ENCODE results near the gene TMUB2. TPM values are rescaled to one million over a fixed set of nuclear protein-coding genes. Genes with fewer than 3 reads are reported as not detected.

TMUB2 gene
- total and polyA plus RNA-seq, 2 of the 13 experiments (the other 11 are each of a cell fraction or from before 2014, with no cell fraction given): 26.9 to 50.8 TPM

DNA sequence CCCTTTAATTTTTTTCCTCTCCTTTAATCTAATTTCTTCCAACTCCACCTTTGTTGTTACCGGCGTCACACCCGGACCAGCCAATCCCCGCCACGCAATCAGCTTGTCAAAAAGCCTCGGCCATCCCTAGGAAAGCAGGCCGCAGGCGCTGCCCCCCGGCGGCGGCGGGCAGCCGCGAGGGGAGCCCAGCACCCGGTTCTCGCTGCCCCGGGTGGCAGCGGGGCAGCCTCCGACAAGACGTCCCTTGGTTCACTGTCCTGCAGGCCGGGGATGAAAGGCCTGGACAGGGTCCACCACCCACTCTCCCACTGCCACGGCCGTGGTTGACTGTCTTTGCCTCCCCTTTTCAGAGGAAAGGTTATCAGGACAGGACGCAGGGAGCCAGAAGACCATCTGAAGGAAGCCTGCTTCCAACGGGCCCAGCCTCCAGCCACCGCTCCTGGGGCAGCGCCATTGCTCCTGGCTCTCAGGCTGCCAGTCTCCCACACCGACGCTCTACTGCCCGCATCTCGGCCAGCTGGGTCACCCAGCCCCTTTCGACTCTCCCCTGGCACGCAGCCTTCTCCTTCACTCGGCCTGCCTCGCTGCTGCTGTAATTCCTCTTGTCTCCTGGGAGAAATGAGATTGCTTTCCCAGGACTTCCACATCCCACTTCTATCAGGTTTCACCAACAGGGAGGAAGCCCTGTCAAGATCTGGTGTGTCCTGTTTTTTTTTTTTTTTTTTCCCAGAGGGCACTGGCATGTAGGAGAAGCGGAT lies 35.5 kb downstream of the TMUB2 start (continued):
- peak; percentile 43 for TF ChIP-seq IKZF4 (CRISPR knock-in tag; IDR thresholded peaks at IDR 0.05; ENCODE audit: borderline replicate concordance, low read depth, not compliant biosample characterization)
- TF ChIP-seq ZNF558 (CRISPR knock-in tag; IDR thresholded peaks at IDR 0.05; ENCODE audit: borderline replicate concordance): no peak
- no peak for TF ChIP-seq ATF7-NPFF (CRISPR knock-in tag; IDR thresholded peaks at IDR 0.05; ENCODE audit: low read depth)
- TF ChIP-seq PRPF4 (IDR thresholded peaks at IDR 0.05; ENCODE audit: low read depth, low read length, poor library complexity, severe bottlenecking): no peak
- no peak for TF ChIP-seq ZNF318 (CRISPR knock-in tag; IDR thresholded peaks at IDR 0.05)
- TF ChIP-seq RBFOX2 (IDR thresholded peaks at IDR 0.05; ENCODE audit: low read depth, low read length): peak; percentile 65
- no peak for TF ChIP-seq ZNF382 (CRISPR knock-in tag; IDR thresholded peaks at IDR 0.05; ENCODE audit: borderline replicate concordance)
- no peak for TF ChIP-seq CHD2 (IDR thresholded peaks at IDR 0.05; ENCODE audit: low read depth, low read length)
- no peak for TF ChIP-seq PLRG1 (conservative IDR thresholded peaks at IDR 0.05)
- no peak for TF ChIP-seq PRMT3 (CRISPR knock-in tag; IDR thresholded peaks at IDR 0.05; ENCODE audit: borderline replicate concordance, low read depth)
- no peak for TF ChIP-seq XBP1 (CRISPR knock-in tag; IDR thresholded peaks at IDR 0.05)
- TF ChIP-seq RFXANK (CRISPR knock-in tag; IDR thresholded peaks at IDR 0.05): no peak
- no peak for TF ChIP-seq NFKBIZ (CRISPR knock-in tag; IDR thresholded peaks at IDR 0.05)
- TF ChIP-seq CCDC6 (CRISPR knock-in tag; IDR thresholded peaks at IDR 0.05): no peak
- peak; percentile 78; the same call in 1 of the 2 replicates for TF ChIP-seq NFKB2 (CRISPR knock-in tag; IDR thresholded peaks at IDR 0.05; ENCODE audit: borderline replicate concordance)
- no peak for TF ChIP-seq DNMT1 (CRISPR knock-in tag; IDR thresholded peaks at IDR 0.05)
- no peak for TF ChIP-seq MTF1 (CRISPR knock-in tag; IDR thresholded peaks at IDR 0.05)
- TF ChIP-seq LCORL (IDR thresholded peaks at IDR 0.05): no peak
- TF ChIP-seq LCORL (CRISPR knock-in tag; IDR thresholded peaks at IDR 0.05): peak; percentile 50; the same call in 1 of the 2 replicates
- TF ChIP-seq XRCC5 (optimal IDR thresholded peaks at IDR 0.05; ENCODE audit: low read length): peak; percentile 14
- TF ChIP-seq MED8 (CRISPR knock-in tag; IDR thresholded peaks at IDR 0.05; ENCODE audit: insufficient replicate concordance): no peak
- peak; percentile 6; the same call in 1 of the 2 replicates for TF ChIP-seq ETV5 (CRISPR knock-in tag; IDR thresholded peaks at IDR 0.05; ENCODE audit: borderline replicate concordance)
- no peak for TF ChIP-seq TCF12 (IDR thresholded peaks at IDR 0.05)
- peak; percentile 49; the same call in 1 of the 2 replicates for TF ChIP-seq TCF12 (CRISPR knock-in tag; IDR thresholded peaks at IDR 0.05)
- no peak for TF ChIP-seq SRSF4 (IDR thresholded peaks at IDR 0.05; ENCODE audit: low read depth, low read length, poor library complexity, severe bottlenecking)

All from HepG2 (cell line).